Right ventricle myocardium inferior (tissue), 1 donor: ENCODE measurements around the gene SGCA. TPM values are rescaled to one million over a fixed set of nuclear protein-coding genes. Genes with fewer than 3 reads are reported as not detected.

Experiments
- ATAC-seq: fragments of 200-7000 bp; cut with Tn5 transposase; one replicate; pipeline ENCODE4 v1.9.1; 2020; ENCODE audit warnings: mild to moderate bottlenecking, moderate library complexity
- DNase-seq: peaks from one replicate; pipeline ENCODE4 v3.0.0; 2021; ENCODE audit errors: missing footprints
- intact Hi-C: fragments of 100-400 bp; cut with DNase I; formaldehyde crosslinking; loops from one replicate; pipeline ENCODE4 v1.11.0; 2022
- total RNA-seq: library from RNA; stranded (reverse); fragmentation: NEBNext Ultra II Directional; extraction: Animal tissue kit (Norgen Biotek cat#: 25700); gene quantifications from one replicate; pipeline ENCODE4 v1.2.1, GENCODE V29; 2021
- donor health status: DM: no; HTN: yes; CAD: no; lungs with severe emphysema.

SGCA gene
- total RNA-seq, 1 donor from 2014 or later: 151 TPM

DNA sequence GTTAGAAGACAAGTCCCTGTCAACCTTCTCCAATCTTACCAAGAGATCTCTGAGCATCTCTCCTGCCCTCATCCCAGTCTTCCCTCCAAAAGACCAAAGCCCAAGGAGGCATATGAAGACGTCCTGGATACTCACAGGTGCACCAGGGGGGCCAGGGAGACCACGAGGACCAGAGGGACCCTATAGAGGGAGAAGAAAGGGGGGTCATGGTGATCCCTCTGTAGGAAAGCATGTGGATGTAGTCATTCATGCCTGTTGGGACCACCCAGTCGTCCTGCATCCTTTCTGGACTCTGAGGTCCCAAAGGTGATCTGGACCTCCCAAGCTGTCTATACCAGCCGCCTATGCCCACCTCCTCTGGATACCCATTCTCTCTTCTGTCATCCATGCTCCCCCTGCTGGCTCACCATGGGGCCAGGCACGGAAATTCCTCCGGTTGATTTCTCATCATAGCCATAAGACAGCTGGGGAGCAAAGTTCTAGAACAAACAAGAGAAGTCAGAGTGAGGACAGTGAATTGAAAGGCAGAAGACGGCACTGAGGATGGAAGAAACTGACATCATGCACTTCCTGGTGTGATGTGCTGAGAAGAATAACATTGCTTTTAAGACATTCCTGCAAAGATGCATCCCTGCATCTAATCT lies 32.3 kb downstream of the SGCA start:
- intact Hi-C loops: loop anchor here (1.0 kb wide), 1 partner anchor 29 kb away; no protein-coding TSS in a partner anchor
- no peak for ATAC-seq
- DNase-seq: peak; percentile 70

DNA sequence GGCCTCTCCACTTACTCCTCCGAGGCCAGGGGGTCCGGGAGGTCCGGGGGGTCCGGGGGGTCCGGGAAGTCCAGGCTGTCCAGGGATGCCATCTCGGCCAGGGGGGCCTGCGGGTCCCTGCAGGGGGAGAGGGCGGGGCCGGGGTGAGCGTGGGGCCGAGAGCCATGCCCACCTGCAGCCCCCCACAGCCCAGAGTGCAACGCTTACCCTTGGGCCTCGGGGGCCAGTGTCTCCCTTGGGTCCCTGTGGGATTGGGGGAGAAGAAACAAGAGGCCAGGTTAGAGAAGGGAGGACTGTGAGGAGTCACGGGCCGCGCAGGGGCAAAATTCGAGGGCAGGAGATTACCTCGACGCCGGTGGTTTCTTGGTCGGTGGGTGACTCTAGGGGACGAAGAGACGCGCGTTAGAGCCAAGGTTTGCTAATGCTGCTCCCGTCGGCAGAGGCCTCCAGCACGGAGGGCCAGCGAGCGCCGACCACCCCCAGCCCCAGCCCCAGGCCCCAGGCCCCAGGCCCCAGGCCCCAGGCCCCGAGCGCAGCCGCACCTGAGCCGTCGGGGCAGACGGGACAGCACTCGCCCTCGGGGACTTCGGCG lies 33.5 kb downstream of the SGCA start:
- intact Hi-C loops: no loop called here
- no peak for ATAC-seq
- DNase-seq: peak; percentile 45

DNA sequence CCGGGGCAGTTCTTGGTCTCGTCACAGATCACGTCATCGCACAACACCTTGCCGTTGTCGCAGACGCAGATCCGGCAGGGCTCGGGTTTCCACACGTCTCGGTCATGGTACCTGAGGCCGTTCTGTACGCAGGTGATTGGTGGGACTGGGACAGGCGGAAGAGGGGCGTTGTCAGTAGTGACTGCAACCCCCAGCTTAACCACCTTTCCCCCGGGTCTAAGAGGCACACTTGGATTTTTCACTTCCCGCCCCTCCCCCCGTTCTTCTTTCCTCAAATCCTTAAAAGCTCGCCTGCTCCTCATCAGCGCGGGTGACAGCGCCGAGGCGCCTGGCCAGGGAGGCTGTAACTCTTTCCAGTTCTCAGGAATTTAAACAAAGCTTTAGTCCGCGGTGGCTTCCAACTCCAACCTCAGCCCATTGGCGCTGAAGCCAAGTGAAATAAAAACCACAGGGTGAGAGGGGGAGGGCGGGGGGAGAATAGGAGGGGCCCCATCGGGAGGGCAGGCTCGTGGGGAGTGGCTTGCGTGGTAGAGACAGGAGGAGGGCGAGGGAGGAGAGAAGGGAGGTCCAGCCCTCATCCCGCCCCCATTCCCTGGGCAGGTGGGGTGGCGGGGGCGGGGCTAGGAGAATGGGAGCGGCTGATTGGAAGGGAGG lies 34.1 kb downstream of the SGCA start:
- DNase-seq (peak; percentile 93), ATAC-seq (peak; percentile 94)
- intact Hi-C loops: loop anchor here (1.0 kb wide), 3 partner anchors 73 to 105 kb away; partner anchors contain the start of gene PDK2

DNA sequence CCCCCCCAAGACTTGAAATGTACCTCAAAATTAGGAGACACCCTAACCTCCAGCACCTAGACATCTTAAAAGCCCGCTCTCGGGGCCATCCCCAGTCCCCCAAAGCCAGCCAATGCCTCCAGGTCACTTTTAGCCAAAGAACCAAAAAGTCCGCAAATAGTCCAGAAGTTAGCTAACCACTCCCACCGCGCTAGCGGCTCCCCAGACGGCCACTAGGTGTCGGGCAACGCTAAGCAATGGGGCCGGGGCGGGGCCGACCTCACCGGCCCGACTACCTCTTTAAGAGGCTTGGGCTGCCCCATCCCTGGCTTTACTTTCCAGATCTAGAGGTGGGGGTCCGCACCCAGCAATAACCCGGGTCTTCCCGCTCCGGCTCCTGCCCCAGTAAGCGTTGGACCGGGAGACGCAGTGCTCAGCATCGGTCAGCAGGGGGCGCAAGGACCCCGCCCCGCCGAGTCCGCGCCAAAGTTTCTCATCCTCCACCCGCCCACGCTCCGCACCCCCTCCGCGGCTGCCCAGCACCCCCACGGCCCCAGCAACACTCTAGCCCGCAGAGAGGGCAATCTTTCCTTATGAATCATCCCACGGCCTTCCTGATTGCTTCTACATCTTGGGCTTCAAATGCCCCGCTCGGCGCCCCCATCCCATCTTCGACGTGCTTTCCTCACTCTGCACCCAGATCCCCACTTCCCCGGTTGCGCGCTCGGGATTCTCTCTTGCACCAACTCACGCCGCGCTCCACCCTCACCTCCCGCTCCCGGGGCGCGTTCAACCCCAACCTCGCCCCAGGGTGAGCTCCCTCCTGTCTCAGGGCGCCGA lies 34.9 kb downstream of the SGCA start:
- ATAC-seq: peak; percentile 82
- intact Hi-C loops: loop anchor here (1.0 kb wide), 3 partner anchors 73 to 105 kb away; partner anchors contain the start of gene PDK2
- DNase-seq: peak; percentile 94

- intact Hi-C loops: no loop called here
- DNase-seq (peak; percentile 89), ATAC-seq (peak; percentile 51)
Measured at GRCh38 chr17:50201276-50201854, 35.6 kb downstream of the SGCA start, which contains the start of gene COL1A1. TSS of gene COL1A1 (minus strand) at chr17:50201631. CDS start at chr17:50201513, 118 bp downstream.

- intact Hi-C loops: no loop called here
- ATAC-seq: no peak
- peak; percentile 62 for DNase-seq
Measured at GRCh38 chr17:50203086-50203485, 37.3 kb downstream of the SGCA start.

- DNase-seq: no peak
- no peak for ATAC-seq
- intact Hi-C loops: no loop called here
Measured at GRCh38 chr17:50203604-50204345, 38.0 kb downstream of the SGCA start.

DNA sequence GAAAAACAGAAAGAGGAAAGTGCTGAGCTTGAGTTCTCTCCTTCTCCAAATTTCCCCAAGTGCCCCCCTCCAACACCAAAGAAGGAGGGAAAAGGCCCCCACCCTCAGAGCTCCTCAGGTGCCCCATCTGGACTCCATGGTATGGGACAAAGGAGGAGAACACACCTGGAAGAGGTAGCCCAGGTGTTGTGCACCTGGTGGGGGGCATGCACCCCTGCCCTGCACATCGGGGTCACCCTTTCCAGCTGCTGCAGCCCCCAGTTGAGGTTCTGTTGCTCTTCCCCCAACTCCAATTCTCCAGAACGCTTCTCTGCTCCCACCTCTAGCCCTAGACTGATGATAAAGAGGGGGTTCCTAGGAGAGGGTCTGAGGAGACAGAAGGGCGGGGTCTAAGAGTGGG lies 38.6 kb downstream of the SGCA start:
- DNase-seq: no peak
- ATAC-seq: no peak
- intact Hi-C loops: no loop called here

- intact Hi-C loops: no loop called here
- DNase-seq (no peak), ATAC-seq (no peak)
Measured at GRCh38 chr17:50205111-50205962, 39.5 kb downstream of the SGCA start.

GRCh38 chr17:50205963-50206505 lies 40.2 kb downstream of the SGCA start:
- no peak for DNase-seq
- intact Hi-C loops: no loop called here
- no peak for ATAC-seq

DNA sequence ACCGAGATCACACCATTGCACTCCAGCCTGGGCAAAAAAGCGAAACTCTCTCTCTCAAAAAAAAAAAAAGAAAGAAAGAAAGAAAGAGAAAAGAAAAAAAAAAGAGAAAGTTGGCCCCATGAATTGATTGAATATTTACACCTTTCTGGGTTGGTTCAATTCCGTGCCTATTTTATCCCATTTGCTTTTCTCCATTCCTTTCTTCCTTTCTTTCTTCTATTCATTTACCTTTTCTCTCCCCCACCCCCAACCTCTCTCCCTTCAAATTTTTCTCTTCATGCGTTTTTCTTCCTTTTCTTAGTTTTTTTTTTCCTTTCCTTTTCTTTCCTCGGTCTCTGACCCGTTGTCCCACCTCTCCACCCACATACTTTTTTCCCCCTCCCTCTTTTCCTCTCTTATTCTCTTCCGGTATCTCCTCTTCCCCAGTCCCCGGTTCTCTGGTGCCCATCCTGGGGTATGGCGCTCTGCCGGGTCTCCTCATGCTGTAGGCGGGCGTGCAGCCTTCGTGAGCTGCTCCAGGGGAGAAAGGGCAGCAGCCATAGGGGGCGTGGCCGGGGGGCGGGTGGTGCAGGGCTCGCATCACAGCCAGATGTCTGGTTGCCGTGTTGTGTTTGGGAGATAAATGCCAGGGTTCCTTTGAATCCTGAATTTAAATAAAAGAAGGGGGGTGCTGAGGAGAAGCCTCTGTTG lies 40.9 kb downstream of the SGCA start:
- intact Hi-C loops: no loop called here
- DNase-seq: no peak
- ATAC-seq: no peak

DNA sequence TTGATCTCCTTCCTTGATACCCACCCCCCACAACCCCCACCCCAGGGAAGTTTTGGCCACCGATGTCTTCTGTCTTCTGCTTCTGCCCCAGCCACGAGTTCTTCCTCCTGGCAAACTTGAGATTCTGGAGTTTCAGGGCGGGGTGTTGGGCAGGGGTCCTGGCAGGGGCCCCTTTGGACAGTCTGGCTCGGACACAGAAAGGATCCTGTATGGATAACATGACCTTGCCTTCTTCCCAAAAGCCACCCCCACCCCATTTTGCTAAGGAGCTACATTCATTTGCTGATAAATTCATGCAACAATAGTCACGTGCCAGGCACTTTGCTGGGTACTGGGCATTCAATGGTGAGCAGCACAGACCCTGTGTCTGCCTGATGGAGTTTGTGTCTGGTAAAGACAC lies 41.5 kb downstream of the SGCA start:
- intact Hi-C loops: no loop called here
- no peak for DNase-seq
- ATAC-seq: no peak

DNA sequence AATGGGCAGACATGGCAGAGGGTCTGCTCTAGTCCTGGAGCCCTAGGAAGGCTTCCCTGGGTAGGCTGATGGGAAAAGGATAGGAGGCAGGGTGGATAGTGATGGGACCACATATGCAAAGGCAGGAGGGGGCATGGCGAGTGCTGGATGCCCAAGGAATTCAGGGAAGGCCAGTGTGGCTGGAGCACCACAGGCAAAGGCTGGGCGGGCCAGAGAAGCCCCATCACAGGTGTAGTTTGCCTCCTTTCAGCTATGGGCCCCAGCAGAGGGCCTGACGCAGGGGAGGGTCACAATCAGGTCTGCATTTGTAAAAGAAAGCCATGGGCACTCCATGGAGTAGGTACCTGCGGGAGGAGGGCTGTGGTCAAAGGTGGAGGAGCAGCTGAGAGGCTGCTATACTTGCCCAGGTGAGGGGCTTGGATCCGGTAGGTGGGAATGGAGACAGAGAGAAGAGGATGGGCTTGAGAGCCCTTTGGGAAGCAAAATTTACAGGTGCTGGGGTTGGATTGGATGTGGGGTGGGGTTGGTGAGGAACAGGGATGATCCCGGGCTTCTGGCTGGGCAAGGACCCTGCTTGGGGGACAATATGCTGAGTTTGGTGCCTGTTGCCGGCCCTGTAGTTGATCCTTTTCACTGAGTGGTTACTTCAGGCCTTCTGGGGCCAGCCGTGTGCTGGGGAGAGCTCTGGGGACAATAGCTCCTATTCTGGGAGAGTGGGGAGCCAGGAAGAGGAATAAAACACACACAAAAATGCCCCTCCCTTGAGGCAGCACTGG lies 42.2 kb downstream of the SGCA start:
- DNase-seq (no peak), ATAC-seq (no peak)
- intact Hi-C loops: no loop called here

DNA sequence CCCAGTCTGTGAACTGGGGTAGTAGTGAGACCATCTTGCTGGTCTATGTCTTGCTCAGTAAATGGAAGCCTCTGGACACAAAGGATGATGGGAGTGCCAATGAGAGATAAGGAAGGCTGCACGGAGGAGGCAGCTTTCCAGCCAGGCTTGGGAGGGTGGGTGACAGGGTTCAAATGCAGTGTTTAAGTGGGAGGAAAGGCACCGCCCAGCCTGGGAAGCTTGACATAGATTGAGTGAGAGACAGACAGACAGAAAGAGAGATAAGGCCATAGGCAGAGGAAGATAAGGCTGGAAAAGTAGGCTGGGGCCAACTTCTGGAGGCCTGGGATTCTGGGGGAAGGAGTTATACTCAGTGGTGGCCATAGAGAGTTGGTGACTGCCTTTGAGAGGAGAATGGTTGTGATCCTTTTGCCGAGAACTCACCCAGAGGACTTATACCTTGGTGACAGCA lies 42.8 kb downstream of the SGCA start:
- intact Hi-C loops: no loop called here
- ATAC-seq: no peak
- DNase-seq: no peak

DNA sequence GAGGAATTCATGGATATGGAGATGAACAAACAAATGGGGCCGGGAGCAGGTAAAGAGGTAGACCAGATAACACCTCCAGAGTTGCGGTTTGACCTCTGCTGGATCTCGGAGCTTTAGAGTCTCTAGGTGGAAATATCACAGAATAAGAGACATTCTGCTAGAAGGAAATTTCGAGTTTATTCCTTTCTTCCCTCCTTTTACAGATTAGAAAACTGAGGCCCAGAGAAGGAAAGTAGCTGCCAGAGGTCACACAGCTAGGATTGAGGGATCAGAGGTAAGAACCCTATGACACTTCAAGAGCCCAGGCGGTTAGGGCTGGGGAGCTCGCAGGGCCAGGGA lies 43.3 kb downstream of the SGCA start:
- intact Hi-C loops: no loop called here
- ATAC-seq (no peak), DNase-seq (no peak)
